NCI-H82 treated with DMSO at 0.1 percent for 48 hours (cell line): Measurements from ENCODE around the gene HOXA7.
A peak's percentile ranks its signal among the peaks of the same experiment; 100 is the strongest.

ENCODE experiments used
- DNase-seq: peaks from one replicate; lab custom pipeline; 2025; ENCODE audit not compliant: unreplicated experiment; lab: John Stamatoyannopoulos, UW

The HOXA7 gene

DNA sequence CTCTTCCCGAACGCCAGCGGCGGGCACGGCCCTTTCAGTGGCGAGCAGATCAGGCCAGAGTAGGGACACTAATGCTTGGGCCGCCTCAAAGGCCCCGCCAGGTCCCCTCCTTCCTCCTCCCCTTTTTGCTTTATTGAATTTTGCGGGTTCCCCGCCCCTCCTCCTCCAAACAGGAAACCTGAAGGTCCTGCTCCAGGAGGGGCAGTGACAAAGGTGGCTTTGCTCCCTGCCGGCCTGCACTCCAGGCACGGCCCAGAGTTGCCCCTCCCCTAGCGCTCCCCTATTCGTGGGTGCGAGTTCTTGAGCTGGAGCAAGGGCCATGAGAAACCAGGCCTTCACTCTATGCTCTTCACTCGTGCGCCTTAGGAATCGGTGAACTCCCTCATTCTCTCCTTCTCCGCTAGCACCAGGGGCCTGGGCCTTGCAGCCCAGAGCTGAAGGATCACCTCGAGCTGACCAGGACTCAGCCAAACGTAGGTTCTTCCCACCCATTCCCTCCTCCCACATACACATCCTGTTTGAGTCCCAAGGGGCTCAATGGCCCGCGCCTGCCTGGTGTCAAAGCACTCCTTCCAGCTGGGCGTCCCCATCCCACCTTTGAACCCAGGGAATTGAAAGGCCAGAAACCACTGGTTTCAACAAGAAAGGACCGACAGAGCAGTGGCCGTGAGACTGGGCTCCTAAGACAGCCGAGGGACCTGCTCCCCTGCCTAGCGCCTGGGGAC, 8.3 kb downstream of the HOXA7 start:
- DNase-seq = no peak

DNA sequence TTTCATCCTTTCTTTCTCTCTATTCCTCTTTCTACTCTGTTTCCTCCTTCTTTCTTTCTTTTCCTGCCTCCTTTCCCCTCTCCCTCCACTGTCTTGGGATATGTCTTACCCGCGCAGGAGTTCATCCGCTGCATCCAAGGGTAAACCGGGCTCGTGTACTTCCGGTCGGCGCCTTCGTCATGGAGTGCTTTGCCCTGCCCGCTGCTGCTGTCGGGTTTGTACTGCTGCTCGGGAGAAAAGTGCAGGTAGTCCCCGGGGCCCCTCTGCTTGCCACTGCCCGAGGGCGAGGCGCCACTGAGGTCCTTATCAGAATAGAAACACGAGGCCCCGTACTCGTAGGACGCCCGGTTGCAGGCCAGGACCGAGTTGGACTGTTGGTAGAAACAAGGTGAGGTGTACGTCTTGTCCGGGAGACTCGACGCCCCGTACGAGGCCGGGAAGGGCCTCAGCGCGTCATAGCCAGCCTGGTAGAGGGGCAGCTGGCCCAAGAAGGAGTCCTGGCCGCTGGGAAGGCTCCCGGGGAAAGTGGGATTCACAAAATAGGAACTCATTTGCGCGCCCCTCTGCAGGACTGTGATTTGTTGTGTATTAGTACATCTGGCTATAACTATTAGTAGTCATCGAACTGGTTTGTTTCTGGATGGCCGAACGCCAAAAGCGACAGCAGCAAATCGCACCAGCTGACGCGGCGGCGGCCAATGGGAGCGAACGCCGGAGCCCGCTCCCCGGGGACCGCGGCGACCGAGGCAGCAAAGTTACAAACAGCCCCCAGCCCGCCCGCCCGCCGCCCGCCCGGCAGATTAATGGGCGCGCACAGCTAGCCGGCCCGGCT, 9.1 kb downstream of the HOXA7 start, which contains the start of gene HOXA6:
Gene HOXA6 (minus strand): TSS at position 576 of the 832 bp plus-strand sequence. CDS start 25 bp downstream, at position 551.
- no peak for DNase-seq

DNA sequence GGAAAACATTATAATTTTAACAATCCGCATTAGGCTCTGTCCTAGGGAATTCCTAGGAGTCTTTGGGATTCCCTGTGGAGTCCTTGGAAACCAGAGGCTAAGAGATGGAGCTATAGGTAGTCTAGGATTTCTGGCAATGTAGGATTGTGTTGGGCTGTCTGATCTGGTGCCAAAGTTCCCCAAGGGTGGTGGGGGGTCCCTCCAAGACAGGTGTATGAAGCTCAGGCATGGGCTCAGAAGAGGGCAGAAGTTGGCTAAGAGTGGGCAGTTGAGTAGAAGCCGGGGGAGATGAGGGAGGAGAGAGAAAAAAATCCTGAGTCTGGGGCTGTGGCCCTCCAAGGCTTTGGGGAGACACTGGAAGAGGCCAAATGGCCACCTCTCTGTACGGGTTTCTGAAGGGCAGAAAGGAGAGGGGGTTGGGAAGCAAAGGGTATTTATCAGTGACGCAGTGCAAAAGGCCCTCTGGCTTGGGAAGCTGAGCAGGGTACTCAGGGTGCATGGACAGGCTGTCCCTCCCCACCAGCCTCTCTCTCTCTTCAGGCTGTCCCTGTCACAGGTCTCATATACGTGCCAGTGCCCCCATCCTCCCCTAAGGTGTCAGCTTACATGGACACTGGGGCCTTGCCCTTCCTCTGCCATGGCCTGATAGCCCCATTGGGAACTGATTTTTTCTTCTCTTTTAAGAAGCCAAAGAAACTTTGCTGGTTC, 9.8 kb downstream of the HOXA7 start:
- no peak for DNase-seq

DNA sequence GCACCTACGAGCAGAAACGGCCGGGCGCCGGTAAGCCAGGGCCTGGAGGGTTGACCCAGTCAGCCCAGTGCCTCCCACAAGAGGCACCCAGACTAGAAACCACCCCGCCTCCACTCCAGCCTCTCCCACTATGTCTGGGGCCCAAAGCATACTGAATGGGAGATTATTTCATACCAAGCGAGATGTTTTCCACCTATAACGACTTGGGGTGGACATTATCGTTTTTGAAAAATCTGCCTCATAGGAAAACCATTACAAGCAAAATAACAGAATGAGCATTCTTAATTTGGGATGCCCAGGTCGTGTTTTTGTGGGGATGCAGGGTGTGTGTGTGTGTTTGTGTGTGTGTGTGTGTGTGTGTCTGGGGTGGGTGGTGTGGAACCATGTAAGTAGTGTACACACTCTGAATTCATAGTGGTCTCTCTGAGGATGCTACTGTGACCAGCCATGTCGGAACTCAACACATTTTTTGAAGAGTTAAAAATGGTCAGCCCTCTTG, 10.5 kb downstream of the HOXA7 start:
- no peak for DNase-seq

DNA sequence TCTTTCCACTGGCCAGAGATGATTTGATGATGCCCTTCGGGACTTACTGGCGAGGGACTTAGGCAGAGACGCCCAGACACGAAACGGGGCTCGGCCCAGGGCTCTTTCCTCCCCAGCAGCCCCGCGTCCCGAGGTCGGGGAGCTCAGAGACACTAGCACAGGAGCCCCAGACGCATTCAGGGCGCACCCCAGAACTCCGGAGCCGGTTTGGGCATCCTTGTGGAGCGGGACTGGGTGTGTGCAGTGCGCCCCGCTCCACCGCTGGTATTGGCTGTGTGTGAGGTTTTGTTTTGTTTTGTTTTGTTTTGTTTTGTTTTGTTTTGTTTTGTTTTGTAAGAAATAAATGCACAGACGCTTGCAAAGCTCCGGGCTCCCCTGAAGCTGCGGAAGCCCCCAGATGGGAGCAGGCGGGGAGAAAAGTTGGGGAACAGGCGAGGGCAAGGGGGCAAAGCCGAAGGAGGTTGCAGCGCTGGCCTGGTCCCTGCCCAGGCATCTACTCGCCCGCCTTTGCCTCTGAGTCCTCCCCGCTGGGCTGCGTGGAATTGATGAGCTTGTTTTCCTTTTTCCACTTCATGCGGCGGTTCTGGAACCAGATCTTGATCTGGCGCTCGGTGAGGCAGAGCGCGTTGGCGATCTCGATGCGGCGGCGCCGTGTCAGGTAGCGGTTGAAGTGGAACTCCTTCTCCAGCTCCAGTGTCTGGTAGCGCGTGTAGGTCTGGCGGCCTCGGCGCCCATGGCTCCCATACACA, 11.1 kb downstream of the HOXA7 start:
- no peak for DNase-seq

DNA sequence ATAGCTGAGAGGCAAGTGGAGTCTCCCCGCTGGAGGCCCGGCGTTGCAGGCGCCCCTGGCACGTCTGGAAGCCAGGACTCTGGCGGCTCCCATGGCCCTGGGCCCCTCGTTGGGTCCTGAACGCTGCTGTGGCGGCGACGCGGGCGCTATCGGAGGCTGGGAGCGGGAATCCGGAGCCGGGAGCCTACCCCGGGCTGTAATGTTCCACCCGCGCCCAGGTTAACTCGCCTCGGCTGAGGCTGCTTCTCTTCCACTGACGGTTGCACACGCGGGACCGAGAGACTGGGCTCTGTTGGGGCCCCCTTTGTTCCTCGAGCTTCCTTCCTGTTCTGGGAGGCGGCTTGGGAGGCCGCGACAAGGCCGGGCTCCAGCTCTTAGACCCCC, 11.7 kb downstream of the HOXA7 start:
- no peak for DNase-seq

DNA sequence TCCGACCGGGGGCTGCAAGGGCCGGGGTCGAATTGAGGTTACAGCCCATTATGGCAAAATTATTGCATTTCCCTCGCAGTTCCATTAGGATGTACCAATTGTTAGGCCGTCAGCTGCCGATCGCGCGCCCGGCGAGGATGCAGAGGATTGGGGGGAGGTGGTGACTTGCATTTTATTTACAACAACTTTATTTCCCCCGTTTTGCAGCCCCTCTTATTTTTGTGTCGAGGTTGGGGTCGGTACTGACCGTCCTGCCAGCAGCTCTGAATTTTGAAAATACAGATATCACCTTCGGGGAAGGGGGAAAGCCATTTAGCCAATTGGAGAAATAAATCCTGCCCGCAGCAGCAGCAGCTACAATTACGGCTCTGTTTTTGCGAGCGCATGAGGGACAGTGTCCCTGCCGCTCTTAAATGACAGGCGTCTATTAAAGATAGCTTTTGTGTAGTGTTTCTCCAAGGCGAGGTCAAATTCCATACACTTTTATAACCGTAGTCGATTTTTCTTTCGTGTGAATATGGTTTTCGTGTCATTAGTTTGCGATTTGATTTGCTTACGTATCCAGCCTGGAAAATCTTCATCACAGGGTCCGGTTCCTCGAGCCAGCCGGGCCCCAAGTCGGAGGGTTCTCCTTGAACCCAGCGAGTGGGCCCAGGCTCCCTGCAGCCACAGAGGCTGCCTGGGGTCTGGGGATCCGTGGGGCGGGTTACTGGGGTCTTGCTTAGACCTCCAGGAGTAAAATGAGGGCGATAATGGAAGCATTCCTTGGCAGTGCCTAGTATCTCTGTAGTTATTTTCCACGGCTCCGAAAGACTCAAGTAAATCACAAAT, 12.3 kb downstream of the HOXA7 start:
- no peak for DNase-seq

DNA sequence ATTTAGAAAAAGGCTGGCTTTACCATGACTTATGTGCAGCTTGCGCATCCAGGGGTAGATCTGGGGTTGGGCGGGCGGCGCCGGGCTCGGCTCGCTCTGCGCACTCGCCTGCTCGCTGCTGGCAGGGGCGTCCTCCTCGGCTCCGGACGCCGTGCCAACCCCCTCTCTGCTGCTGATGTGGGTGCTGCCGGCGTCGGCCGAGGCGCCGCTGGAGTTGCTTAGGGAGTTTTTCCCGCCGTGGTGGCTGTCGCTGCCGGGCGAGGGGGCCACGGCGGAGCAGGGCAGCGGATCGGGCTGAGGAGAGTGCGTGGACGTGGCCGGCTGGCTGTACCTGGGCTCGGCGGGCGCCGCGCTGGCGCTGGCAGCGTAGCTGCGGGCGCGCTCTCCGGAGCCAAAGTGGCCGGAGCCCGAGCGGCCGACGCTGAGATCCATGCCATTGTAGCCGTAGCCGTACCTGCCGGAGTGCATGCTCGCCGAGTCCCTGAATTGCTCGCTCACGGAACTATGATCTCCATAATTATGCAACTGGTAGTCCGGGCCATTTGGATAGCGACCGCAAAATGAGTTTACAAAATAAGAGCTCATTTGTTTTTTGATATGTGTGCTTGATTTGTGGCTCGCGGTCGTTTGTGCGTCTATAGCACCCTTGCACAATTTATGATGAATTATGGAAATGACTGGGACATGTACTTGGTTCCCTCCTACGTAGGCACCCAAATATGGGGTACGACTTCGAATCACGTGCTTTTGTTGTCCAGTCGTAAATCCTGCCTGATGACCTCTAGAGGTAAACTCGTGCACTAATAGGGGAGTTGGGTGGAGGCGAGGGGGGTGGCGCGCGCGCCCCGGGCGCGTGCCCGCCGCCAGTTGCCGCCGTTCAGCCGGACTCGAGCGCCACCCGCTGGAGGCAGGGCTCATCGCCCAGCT, 13.2 kb downstream of the HOXA7 start, which contains the start of gene HOXA5:
Gene HOXA5 (minus strand): TSS at position 659 of the 927 bp plus-strand sequence. CDS start 74 bp downstream, at position 585.
- peak; percentile 58 for DNase-seq

DNA sequence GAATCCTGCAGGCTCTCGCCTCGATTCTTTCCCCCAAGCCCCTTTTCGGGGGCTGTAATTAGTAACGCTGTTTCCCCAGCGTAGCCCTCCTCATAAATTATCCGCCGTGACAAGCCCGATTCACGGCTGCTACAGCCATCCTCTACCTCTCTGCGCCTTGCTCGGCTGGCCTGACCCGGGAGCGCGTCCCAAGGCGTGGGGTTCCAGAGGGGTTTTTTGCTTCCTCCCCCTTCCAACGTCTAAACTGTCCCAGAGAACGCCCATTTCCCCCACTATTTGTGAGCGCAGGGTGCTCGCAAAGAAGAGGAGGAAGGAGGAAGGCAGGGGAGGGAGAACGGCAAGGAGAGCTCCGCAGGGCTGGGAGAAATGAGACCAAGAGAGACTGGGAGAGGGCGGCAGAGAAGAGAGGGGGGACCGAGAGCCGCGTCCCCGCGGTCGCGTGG, 13.9 kb downstream of the HOXA7 start:
- no peak for DNase-seq

DNA sequence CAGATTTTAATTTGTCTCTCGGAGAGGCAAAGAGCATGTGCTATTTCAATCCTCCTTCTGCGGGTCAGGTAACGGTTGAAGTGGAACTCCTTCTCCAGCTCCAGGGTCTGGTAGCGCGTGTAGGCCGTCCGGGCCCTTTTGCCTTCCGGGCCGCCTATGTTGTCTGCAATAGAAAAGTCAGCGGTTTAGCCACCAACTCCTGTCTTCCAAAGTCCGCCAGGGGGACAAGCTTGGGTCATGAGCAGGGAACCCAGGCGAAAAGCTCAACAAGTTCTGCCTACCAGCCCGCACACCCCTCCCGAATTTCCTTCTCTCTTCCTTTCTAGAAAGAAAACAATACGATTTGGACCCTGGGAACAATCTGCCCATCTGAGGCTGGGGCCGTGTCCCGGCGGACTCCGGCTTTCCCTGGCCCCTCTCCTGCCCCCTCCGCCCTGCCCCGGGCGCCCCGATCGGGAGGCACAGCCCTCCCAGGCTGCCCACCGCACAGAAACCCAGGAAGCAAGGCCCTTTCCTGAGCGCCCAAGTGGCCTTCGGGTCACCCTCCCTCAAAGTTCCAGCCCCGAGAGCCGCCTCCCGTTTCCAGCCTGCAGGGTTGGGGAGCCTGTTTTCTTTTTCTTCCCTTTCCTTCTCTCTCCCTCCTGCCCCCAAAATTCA, 14.4 kb downstream of the HOXA7 start:
- DNase-seq = no peak

DNA sequence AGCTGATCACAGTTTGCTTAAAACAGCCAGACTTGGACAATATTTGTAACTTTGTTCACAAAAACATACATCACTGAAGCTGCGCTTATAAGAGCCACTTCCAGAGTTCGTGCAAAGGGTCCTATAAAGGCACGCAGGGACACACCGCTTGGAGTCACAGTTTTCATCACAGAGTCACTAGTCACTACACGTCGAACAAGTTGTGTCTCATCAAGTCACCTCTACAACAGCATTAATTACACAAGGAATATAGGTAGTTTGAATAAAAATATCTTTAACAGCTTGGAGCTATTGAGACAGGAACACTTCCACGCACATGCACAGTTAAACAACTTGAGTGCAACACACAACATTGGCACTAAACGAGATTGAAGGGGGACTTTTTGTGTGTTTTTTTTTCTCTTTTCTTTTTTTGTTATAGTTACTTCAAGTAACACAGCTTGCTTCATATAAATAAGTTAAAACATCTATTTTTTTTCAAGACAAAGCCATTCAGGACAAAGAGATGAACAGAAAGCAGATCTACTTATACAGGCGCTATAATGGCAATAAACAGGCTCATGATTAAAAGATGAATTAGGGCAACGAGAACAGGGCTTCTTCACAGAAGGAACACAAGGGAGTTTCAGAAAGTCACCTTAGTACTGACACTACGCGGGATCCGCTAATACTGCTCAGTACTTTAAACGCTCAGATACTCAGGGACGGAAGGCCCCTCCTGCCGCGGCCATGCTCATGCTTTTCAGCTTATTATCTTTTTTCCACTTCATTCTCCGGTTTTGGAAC, 15.1 kb downstream of the HOXA7 start:
- no peak for DNase-seq

DNA sequence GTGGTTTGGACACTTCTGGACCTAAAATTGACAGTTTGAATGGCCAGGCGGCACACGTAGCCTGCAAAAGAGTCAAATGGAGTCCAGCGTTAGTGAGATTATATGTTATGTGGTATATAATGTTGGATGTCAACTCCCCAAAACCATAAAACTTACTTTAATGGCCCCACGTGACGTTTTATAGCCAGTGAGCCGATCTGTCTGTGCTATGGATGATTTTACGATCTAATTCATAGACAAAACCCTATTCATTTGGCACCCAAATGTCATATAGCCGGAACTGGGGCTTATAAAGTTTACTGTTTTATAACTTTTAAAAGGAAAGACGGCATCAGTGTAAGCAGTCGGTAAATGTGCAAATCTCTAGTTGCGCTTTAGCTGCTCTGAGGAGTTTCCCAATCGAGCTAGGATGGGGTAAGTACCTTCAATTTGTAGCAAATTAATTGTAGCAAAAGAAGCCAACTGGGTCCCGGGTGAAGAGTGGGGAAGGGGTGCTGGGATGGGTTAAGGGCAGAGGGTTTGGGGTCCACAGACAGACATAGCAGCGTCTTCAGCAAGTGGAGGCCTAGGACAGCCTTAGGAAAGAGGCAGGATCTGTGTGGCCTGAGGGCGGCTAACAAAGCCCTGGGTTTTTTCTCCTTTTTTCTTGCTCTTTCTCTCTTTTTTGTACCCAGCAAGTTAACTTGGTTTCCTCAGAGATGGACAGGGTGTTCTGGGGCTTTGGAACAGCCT, 16.2 kb downstream of the HOXA7 start:
- no peak for DNase-seq

DNA sequence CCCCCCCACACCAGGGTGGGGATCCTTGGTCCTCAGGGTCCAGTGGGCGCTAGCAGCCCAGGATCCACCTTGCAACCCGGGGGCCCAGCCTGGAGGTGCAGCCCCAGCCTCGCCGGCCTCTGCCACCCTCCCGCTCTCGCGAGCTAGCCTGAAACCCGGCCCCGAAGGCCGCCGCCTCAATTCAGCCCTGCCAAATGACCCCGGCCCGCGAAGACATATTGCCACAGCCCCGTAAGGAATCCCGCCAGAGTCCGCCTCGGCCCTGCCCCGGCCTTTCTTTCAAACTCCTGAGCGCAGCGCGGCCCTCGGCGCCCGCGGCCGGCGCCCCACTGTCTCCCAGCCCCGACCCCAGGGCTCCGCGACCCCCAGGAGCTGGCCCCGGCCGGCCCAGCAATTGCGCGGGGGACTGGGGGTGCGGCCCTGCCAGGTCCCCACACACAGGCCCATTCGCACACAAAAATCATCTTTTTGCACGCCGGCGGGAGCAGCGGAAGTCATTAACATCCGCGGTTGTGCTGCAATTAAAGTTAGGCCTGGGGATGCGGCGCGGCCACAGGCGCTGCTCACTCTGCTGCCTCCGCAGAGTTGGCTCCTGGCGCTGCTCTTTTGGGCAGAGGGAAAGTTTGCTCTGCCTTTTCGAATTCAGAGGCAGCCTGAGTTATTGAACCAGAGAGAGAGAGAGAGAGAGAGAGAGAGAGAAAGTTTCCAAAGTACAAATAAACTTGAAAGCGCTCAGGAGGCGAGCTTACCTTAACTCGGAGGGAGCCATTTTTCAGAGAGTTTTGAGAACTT, 16.9 kb downstream of the HOXA7 start:
- no peak for DNase-seq

DNA sequence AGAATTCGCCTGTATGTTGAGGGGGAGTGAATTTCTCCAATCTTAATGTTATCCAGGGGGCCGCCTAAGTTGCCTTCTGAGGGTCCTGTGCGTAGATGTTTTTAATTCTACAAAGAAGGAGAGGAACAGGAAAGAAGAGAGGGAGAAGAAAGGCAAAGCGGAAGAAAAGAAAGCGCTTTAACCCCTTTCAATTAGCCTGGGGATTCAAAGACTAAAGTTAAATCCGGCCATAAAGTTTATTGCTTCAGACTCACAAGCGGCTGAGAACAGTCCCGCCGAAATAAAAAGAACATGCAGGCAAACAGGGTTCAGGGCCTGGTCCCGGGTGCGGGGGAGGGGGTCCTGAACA, 17.5 kb downstream of the HOXA7 start:
- DNase-seq = no peak

DNA sequence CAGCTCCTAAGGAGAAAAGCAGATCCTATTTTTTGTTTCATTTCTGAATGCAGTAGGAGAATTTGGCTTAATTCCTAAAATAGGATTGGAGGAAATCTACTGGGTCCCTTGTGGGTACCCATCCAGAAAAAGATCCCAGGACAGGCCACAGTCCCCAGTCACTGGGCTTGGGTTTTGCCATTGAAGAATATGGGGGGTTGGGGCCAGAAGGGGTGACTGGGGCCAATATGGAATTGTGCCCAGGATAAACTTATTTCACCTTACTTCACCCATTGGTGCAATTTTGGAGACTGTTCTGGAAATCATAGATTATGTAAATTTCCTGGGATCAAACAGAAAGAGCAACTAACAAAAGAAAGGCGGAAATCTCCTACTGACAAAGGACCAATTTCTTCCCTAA, 18.0 kb downstream of the HOXA7 start:
- DNase-seq = no peak
